PC-9 (cell line): ENCODE data around the gene LRRC47.

ENCODE experiments used
- EZH2 ChIP-seq: fragments of 200-600 bp; sonication (generic); IDR thresholded peaks from 2 replicates; pipeline ENCODE4 v1.8.0; 2017; ENCODE audit warnings: antibody characterized with exemption, low read depth
- TF ChIP-seq, protein P1 (sequence below): fragments of 200-600 bp; sonication (generic); conservative IDR thresholded peaks from 2 replicates; pipeline ENCODE4 v1.6.1; 2017; ENCODE audit warnings: mixed run types, antibody characterized with exemption, mild to moderate bottlenecking, moderate library complexity

DNA sequence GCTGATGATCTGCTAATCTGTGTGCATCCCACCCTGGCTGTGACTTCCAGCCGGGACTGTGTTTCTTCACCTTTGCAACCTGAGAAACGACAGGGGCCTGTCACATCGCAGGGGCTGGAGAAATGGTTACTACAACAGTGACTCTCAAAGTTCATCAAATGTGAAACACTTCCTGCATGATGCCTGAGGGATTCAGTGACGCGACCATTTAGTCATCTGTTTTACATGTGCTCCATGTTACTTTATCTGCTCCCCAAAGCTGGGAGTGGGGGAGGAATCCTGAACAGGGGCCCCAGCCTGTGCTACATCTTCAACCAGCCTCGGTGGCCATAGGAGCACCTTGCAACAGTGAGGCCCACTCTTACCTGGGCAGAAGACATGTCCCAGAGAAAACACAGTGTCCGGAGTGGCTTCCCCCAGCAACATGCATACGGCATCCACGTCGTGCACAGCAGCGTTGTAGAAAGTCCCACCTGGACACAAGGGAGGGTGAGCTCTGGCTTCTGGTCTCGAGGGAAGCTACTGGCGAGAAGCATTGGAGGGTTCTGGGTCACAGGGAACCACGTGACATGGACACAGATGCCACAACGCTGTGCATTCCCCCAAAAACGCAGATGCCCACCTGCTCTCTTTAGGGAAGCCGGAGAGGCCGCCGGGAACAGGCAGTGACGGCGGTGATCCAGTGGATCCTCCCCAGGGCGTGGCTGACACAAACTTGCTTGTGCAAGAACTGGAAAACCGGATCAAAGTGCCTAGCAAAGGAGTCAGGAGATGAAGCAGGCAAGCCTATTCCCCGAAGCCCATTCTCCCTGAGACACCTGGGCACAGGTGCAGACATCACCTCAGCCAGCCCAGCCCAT is 53.6 kb downstream of the LRRC47 start:
- TF ChIP-seq, protein P1, sequence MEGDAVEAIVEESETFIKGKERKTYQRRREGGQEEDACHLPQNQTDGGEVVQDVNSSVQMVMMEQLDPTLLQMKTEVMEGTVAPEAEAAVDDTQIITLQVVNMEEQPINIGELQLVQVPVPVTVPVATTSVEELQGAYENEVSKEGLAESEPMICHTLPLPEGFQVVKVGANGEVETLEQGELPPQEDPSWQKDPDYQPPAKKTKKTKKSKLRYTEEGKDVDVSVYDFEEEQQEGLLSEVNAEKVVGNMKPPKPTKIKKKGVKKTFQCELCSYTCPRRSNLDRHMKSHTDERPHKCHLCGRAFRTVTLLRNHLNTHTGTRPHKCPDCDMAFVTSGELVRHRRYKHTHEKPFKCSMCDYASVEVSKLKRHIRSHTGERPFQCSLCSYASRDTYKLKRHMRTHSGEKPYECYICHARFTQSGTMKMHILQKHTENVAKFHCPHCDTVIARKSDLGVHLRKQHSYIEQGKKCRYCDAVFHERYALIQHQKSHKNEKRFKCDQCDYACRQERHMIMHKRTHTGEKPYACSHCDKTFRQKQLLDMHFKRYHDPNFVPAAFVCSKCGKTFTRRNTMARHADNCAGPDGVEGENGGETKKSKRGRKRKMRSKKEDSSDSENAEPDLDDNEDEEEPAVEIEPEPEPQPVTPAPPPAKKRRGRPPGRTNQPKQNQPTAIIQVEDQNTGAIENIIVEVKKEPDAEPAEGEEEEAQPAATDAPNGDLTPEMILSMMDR: no peak
- TF ChIP-seq EZH2: no peak
